CD14-positive monocyte (primary cell): ENCODE data around the gene SLC22A6. TPM values are rescaled to one million over a fixed set of nuclear protein-coding genes. Genes with fewer than 3 reads are reported as not detected.

Experiments
- DNase-seq, 3 donors: peaks; one replicate each; pipeline ENCODE4 v3.0.0-alpha.2; 2011 to 2022
- H2AFZ ChIP-seq: 2 replicates; pipeline ENCODE4 v1.6.0; 2012; ENCODE audit warnings: mild to moderate bottlenecking, low read depth, low read length, inconsistent platforms; ENCODE audit not compliant: insufficient read depth, poor library complexity, severe bottlenecking
- H3K27ac ChIP-seq, 2 donors: 1 replicate in 1 of 2; 2 replicates in 1 of 2; pipeline ENCODE4 v1.5.1; 2012 to 2013; ENCODE audit warnings: low read length in 2 of 2, control low read depth in 1 of 2, inconsistent platforms in 1 of 2, low read depth in 1 of 2, mild to moderate bottlenecking in 1 of 2
- H3K27me3 ChIP-seq, 2 donors: one replicate each; pipeline versions ENCODE4 v1.6.0 to v1.6.1; 2011 to 2013; ENCODE audit warnings: low read length in 2 of 2; ENCODE audit not compliant: control insufficient read depth in 2 of 2, insufficient read depth in 2 of 2
- H3K36me3 ChIP-seq, 2 donors: replicated peaks in 1 of 2; 1 replicate in 1 of 2; 2 replicates in 1 of 2; pipeline versions ENCODE4 v1.5.1 to v1.6.1; 2012 to 2013; ENCODE audit warnings: low read length in 2 of 2, control low read depth in 1 of 2, inconsistent platforms in 1 of 2, mild to moderate bottlenecking in 1 of 2; ENCODE audit not compliant: insufficient read depth in 2 of 2, control insufficient read depth in 1 of 2
- H3K4me1 ChIP-seq, 2 donors: 1 replicate in 1 of 2; 2 replicates in 1 of 2; pipeline versions ENCODE4 v1.5.1 to v1.6.1; 2012 to 2013; ENCODE audit warnings: low read length in 2 of 2, control low read depth in 1 of 2, inconsistent platforms in 1 of 2, mild to moderate bottlenecking in 1 of 2, moderate library complexity in 1 of 2; ENCODE audit not compliant: insufficient read depth in 2 of 2, control insufficient read depth in 1 of 2
- H3K4me2 ChIP-seq: replicated peaks from 2 replicates; pipeline ENCODE3; 2012; ENCODE audit warnings: low read length, moderate library complexity, mild to moderate bottlenecking; ENCODE audit not compliant: poor library complexity, severe bottlenecking; ENCODE audit errors: extremely low read depth
- H3K4me3 ChIP-seq, 3 experiments: fragments of 200-600 bp in 1 of 3; sonication (generic) in 1 of 3; replicated peaks in 1 of 3; 1 replicate in 2 of 3; 2 replicates in 1 of 3; pipeline ENCODE4 v1.5.1; 2011 to 2013; ENCODE audit warnings: low read length in 3 of 3, mild to moderate bottlenecking in 3 of 3, control low read depth in 2 of 3, low read depth in 2 of 3, inconsistent platforms in 1 of 3, moderate library complexity in 1 of 3
- H3K79me2 ChIP-seq: 2 replicates; pipeline ENCODE4 v1.6.0; 2012; ENCODE audit warnings: mild to moderate bottlenecking, control low read depth, inconsistent platforms, low read length, moderate library complexity; ENCODE audit not compliant: insufficient read depth
- H3K9ac ChIP-seq: 2 replicates; pipeline ENCODE4 v1.6.0; 2017; ENCODE audit warnings: low read length, mild to moderate bottlenecking; ENCODE audit not compliant: insufficient read depth, poor library complexity, severe bottlenecking
- H3K9me3 ChIP-seq, 2 donors: replicated peaks in 1 of 2; 1 replicate in 1 of 2; 2 replicates in 1 of 2; pipeline versions ENCODE4 v1.5.1 to v1.6.1; 2012 to 2013; ENCODE audit warnings: low read length in 2 of 2, control low read depth in 1 of 2; ENCODE audit not compliant: control insufficient read depth in 1 of 2, insufficient read depth in 1 of 2
- H4K20me1 ChIP-seq: 2 replicates; pipeline ENCODE4 v1.6.0; 2012; ENCODE audit warnings: mild to moderate bottlenecking, low read length, control low read depth, moderate library complexity; ENCODE audit not compliant: insufficient read depth
- H3K27ac Mint-ChIP-seq, 7 donors: one replicate each; pipeline ENCODE4 v1.8.0; 2020; ENCODE audit warnings: mild to moderate bottlenecking in 7 of 7, mixed read lengths in 7 of 7, moderate library complexity in 6 of 7, inconsistent platforms in 2 of 7
- H3K27me3 Mint-ChIP-seq, 3 donors: one replicate each; pipeline ENCODE4 v1.8.0; 2021 to 2022; ENCODE audit warnings: low read depth in 3 of 3, mild to moderate bottlenecking in 3 of 3, mixed read lengths in 3 of 3, moderate library complexity in 3 of 3, inconsistent platforms in 1 of 3
- H3K36me3 Mint-ChIP-seq, 2 donors: one replicate each; pipeline ENCODE4 v1.8.0; 2020; ENCODE audit warnings: mixed read lengths in 2 of 2, inconsistent platforms in 1 of 2, mild to moderate bottlenecking in 1 of 2
- H3K4me1 Mint-ChIP-seq: one replicate; pipeline ENCODE4 v1.8.0; 2020; ENCODE audit warnings: mild to moderate bottlenecking, mixed read lengths
- H3K4me3 Mint-ChIP-seq, 2 donors: one replicate each; pipeline ENCODE4 v1.8.0; 2020; ENCODE audit warnings: mild to moderate bottlenecking in 2 of 2, mixed read lengths in 2 of 2, moderate library complexity in 1 of 2
- H3K9me3 Mint-ChIP-seq, 7 donors: one replicate each; pipeline ENCODE4 v1.8.0; 2020 to 2022; ENCODE audit warnings: mixed read lengths in 7 of 7, mild to moderate bottlenecking in 6 of 7, moderate library complexity in 6 of 7, inconsistent platforms in 2 of 7
- WGBS: methylation state at CpG from one replicate; pipeline ENCODE4 v1.1.5; 2013; ENCODE audit warnings: missing lambda C conversion rate; ENCODE audit not compliant: insufficient coverage; 5-methylcytosine and 5-hydroxymethylcytosine counted together
- intact Hi-C, 2 donors: fragments of 100-400 bp; cut with micrococcal nuclease; formaldehyde crosslinking; loops; one replicate each; pipeline versions ENCODE4 v1.15.0 to v1.15.1; 2023
- polyA plus RNA-seq, 3 donors: library from polyadenylated mRNA; depleted of rRNA in 1 of 3; unstranded in 2 of 3; stranded (reverse) in 1 of 3; fragments of 300-500 nt in 2 of 3; fragments of >200 nt in 1 of 3; fragmentation: Illumina TruSeq in 2 of 3; gene quantifications; 1 replicate in 2 of 3; 2 replicates in 1 of 3; pipeline ENCODE4 v1.2.3, GENCODE V29; 2012 to 2021
- TF ChIP-seq, protein P1 (sequence below): fragments of 200-600 bp; IDR thresholded peaks from one replicate; pipeline ENCODE4 v1.8.0; 2022; ENCODE audit warnings: antibody characterized with exemption, mild to moderate bottlenecking

SLC22A6 gene
- polyA plus RNA-seq, 3 donors = not detected

DNA sequence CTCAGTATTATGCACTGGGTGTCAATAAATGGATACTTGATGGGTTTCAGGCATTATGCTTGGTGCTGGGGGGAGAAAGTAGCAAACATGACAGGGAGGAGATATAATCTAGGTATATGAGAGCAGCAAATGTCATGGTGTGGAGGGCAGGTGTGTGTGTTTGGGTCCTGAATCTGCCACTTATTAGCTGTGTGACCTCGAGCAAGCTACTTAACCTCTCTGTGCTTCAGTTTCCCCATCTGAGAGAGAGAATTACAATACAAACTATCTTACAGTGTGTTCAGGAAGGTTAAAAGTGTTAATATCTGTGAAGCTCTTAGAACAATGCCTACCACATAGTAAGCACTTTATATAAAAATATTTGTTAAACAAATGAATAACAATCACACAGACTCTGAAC is 28.1 kb upstream of the SLC22A6 start:
- Mint-ChIP-seq H3K27me3 (peaks cover 0 to 14% (median 2%) of the 10 kb centered on the region in 3 donors), H3K9me3 (no peaks in the 10 kb centered on the region), H3K36me3 (no peaks in the 10 kb centered on the region), H3K27ac (no peak overlapping the region), H3K4me1 (no peaks in the 10 kb centered on the region), H3K4me3 (no peak overlapping the region)
- TF ChIP-seq, protein P1, sequence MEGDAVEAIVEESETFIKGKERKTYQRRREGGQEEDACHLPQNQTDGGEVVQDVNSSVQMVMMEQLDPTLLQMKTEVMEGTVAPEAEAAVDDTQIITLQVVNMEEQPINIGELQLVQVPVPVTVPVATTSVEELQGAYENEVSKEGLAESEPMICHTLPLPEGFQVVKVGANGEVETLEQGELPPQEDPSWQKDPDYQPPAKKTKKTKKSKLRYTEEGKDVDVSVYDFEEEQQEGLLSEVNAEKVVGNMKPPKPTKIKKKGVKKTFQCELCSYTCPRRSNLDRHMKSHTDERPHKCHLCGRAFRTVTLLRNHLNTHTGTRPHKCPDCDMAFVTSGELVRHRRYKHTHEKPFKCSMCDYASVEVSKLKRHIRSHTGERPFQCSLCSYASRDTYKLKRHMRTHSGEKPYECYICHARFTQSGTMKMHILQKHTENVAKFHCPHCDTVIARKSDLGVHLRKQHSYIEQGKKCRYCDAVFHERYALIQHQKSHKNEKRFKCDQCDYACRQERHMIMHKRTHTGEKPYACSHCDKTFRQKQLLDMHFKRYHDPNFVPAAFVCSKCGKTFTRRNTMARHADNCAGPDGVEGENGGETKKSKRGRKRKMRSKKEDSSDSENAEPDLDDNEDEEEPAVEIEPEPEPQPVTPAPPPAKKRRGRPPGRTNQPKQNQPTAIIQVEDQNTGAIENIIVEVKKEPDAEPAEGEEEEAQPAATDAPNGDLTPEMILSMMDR = no peak
- no peaks in the 10 kb centered on the region for H3K27me3 ChIP-seq
- no peaks in the 10 kb centered on the region for H3K79me2 ChIP-seq
- H3K36me3 ChIP-seq = no peaks in the 10 kb centered on the region
- no peaks in the 10 kb centered on the region for H3K4me1 ChIP-seq
- H2AFZ ChIP-seq = no peak overlapping the region
- no peak overlapping the region for H3K27ac ChIP-seq
- H3K4me3 ChIP-seq = no peak overlapping the region
- no CpG with 5 or more reads among the region's 1 CpG for WGBS
- H3K9ac ChIP-seq = no peak overlapping the region
- H3K4me2 ChIP-seq = no peak overlapping the region
- H4K20me1 ChIP-seq = no peaks in the 10 kb centered on the region
- no peak for DNase-seq
- no peaks in the 10 kb centered on the region for H3K9me3 ChIP-seq
- intact Hi-C loops = no loop called here

DNA sequence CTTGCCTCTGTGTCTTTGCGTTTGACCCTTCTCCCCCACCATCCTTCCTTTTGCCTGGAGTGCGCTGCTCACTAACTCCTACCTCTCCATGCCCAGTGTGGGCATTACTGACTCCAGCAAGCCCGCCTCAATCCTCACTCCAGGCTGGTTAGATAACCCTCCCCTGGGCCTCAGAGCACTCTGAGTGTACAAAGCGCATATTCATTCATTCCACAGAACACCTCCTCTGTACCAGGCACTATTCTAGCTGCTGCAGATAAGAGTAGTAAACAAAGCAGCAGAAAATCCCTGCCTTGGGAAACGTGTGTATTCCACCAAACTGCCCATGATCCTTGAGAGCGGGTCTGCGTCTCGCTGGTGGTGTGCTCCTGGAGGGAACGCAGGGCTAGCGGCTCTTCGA is 27.7 kb upstream of the SLC22A6 start:
- no peaks in the 10 kb centered on the region for H3K4me1 ChIP-seq
- no peaks in the 10 kb centered on the region for H3K79me2 ChIP-seq
- H3K27me3 ChIP-seq = no peaks in the 10 kb centered on the region
- Mint-ChIP-seq H3K27me3 (peaks cover 0 to 12% (median 2%) of the 10 kb centered on the region in 3 donors), H3K4me3 (no peak overlapping the region), H3K4me1 (no peaks in the 10 kb centered on the region), H3K9me3 (no peaks in the 10 kb centered on the region), H3K27ac (no peak overlapping the region), H3K36me3 (no peaks in the 10 kb centered on the region)
- no peak for DNase-seq
- no peaks in the 10 kb centered on the region for H3K36me3 ChIP-seq
- H3K27ac ChIP-seq = no peak overlapping the region
- H3K9me3 ChIP-seq = no peaks in the 10 kb centered on the region
- no peak overlapping the region for H3K4me3 ChIP-seq
- H3K4me2 ChIP-seq = no peak overlapping the region
- H2AFZ ChIP-seq = no peak overlapping the region
- H4K20me1 ChIP-seq = no peaks in the 10 kb centered on the region
- intact Hi-C loops = no loop called here
- TF ChIP-seq, protein P1 = no peak
- WGBS = 89% methylated on average over 10 of the region's 11 CpGs
- no peak overlapping the region for H3K9ac ChIP-seq
